ENCODE measurements around the gene MAGI3.

Gene MAGI3

DNA sequence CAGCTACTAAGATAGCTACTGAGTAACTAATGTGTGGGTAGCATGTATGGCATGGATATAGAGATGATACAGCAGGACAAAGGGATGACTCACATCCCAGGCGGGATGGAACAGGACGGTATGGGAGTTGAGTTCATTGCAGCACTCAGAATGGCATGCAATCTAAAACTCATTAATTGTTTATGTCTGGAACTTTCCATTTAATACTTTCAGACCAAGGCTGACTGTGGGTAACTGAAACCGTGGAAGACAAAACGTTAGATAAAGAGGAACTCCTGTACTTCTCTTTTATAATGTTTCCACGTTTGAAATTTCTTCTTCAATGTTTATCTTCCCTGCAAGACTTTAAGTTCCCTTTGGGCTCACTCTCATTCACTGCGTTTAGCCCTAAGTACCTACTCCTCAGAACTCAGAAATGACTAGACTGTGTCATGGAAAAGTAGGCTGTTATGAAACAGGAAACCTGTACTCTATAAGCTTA, 151.9 kb downstream of the MAGI3 start:
- TF ChIP-seq GATA2 (IDR thresholded peaks at IDR 0.05; ENCODE audit: low read depth, low read length): no peak
- no peak for TF ChIP-seq GATA3 (IDR thresholded peaks at IDR 0.05; ENCODE audit: low read depth, low read length)

DNA sequence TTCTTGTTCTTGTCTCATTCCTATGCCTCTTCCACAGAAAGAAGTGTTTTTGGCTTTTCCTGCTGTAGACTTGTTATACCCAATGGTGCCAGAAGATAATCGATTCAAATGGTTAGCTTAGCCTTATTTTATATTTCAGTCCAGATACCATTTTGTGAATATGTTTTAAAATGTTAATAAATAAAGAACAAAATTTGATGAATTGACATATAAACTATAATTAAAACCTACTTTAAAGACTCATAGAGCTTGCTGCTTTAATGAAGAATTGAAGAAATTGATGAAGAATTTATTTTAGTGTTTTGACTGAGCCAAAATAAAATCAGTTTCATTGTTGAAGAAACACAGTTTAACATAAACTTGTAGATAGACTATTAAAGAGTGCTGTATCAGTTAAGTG, 152.8 kb downstream of the MAGI3 start:
- TF ChIP-seq GATA2 (IDR thresholded peaks at IDR 0.05; ENCODE audit: low read depth, low read length) (no peak), GATA3 (IDR thresholded peaks at IDR 0.05; ENCODE audit: low read depth, low read length) (no peak)

DNA sequence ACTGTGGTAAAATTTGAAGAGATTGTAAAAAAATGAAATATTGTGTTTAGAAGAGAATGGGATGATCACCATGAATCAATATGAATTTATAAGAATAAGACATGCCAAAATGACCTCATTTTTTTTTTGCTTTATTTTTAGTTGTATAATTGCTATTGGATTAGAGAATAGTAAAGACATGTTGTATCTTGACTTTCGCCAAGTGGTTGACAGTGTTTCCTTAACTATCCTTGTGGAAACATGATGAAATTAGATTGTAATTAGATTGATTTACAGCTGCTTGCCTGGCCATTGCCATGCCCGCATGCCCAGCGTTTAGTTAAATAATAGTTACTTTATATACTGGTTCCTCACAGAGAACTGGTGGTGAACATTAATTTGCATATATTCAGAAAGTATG, 154.9 kb downstream of the MAGI3 start:
- TF ChIP-seq GATA2 (IDR thresholded peaks at IDR 0.05; ENCODE audit: low read depth, low read length): no peak
- TF ChIP-seq GATA3 (IDR thresholded peaks at IDR 0.05; ENCODE audit: low read depth, low read length): no peak

DNA sequence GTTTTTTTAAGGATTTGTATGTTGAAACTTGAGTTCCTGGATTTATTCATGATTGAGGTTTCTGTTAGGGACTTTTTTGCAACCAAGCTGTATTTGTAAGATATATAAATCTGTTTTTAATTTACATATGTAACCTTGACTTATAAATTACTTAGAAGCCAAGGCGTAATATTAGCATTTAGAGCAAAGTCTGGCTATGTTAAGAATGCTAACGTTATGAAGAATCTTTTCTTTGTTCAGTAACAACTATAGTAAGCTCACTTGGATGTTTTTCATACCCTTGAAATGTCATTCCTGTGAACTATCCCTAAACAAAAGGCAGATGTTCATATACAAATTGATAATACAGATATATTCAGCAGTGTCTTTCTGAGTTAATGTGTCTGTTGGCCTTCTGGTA, 155.3 kb downstream of the MAGI3 start:
- TF ChIP-seq GATA3 (IDR thresholded peaks at IDR 0.05; ENCODE audit: low read depth, low read length) (no peak), GATA2 (IDR thresholded peaks at IDR 0.05; ENCODE audit: low read depth, low read length) (no peak)

DNA sequence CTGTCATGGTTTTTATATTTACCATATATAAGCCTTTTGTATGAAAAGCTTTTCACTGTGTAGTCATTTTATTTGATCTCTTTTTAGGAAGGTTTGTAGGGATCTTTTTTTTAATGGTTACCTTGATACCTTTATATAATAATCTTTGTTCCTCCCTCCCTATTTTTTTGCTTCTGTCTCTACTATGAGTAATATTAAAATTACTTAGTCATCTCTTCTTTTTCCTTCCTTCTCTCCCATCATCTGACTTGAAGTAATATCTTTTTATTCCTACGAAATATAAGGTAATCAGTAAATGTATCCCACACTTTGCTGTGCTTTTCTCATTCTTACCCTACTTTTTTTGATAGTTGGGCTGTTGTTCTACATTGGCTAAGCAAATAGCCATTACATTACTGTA, 161.4 kb downstream of the MAGI3 start:
- no peak for TF ChIP-seq GATA3 (IDR thresholded peaks at IDR 0.05; ENCODE audit: low read depth, low read length)
- TF ChIP-seq GATA2 (IDR thresholded peaks at IDR 0.05; ENCODE audit: low read depth, low read length): no peak

DNA sequence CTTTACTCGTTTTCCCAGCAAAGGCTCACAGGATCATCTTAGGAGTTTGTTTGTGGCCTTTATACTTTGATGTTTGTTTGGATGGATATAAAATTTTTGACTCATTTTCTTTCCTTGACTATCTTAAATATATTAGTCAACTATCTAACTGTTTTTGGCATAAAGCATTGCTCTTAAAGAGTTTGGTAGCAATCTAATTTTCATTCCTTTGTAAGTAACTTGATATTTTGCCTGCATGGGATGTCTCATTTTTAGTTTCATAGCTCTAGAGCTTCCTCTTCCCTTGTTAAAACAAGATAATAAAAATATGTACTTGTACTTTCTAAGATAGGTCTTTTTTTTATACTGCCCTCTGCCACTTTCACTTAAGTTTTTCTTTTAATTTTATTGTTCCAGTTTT, 161.9 kb downstream of the MAGI3 start:
- TF ChIP-seq GATA2 (IDR thresholded peaks at IDR 0.05; ENCODE audit: low read depth, low read length) (no peak), GATA3 (IDR thresholded peaks at IDR 0.05; ENCODE audit: low read depth, low read length) (no peak)

DNA sequence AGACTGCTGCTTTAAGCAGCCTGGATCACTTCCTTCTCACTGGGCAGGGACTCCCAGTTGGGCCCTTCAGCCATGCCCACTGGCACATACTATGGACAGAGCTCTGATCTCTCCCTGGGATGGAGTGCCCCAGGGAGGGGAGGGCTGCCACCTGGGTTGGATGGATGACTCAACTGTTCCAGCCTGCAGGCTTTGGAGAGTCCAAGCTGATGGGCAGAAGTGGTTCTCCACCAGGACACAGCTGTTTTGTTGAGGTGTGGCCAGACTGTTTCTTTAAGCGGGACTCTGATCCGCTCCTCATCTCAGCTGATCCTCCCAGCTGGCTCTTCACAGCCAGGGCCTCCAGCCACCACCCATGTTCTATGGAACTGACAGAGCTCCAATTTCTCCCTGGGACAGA, 166.9 kb downstream of the MAGI3 start:
- TF ChIP-seq GATA3 (IDR thresholded peaks at IDR 0.05; ENCODE audit: low read depth, low read length): no peak
- no peak for TF ChIP-seq GATA2 (IDR thresholded peaks at IDR 0.05; ENCODE audit: low read depth, low read length)

DNA sequence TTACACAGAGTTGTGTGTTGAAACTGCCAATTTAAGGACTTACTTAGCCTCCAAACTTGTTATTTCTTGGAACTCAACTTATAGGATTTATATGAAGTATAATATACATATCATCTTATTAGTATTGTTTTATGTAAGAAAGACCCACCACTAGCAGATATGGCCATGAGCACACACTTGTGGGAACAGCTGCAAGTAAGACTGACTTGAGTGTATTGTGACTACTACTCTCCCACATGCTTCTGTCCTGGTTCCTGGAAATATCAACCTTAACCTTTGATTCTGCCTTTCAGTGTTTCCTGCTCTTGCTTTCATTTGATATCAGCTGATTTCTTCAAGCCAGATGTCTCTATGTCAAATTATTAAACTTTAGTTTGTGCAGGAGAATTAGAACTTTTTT, 175.3 kb downstream of the MAGI3 start:
- TF ChIP-seq GATA3 (IDR thresholded peaks at IDR 0.05; ENCODE audit: low read depth, low read length) (no peak), GATA2 (IDR thresholded peaks at IDR 0.05; ENCODE audit: low read depth, low read length) (no peak)

DNA sequence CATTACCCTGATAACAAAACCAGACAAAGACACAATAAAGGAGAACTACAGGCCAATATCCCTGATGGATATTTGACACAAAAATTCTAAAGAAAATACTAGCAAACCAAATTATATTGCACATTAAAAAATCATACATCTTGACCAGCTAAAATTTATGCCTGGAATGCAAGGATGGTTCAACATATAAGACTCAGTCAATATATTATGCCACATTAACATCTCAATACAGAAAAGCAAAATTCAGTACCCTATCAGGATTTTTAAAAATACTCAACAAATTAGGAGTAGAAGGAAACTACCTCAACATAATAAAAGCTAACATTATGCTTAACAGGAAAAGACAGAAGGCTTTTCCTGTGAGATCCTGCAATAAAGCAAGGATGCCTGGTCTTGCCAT, 177.1 kb downstream of the MAGI3 start:
- no peak for TF ChIP-seq GATA2 (IDR thresholded peaks at IDR 0.05; ENCODE audit: low read depth, low read length)
- no peak for TF ChIP-seq GATA3 (IDR thresholded peaks at IDR 0.05; ENCODE audit: low read depth, low read length)

DNA sequence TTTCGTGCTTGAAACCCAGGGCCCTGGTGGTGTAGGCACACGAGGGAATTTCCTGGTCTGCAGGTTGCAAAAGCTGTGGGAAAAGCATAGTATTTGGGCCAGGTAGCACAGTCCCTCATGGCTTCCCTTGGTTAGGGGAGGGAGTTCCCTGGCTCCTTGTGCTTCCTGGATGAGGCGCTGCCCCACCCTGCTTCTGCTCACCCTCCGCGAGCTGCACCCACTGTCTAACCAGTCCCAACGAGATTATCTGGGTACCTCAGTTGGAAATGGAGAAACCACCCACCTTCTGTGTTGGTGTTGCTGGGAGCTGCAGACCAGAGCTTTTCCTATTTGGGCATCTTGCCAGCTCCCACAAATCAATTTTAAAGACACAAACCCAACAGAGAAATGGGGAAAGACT, 186.0 kb downstream of the MAGI3 start:
- no peak for TF ChIP-seq GATA3 (IDR thresholded peaks at IDR 0.05; ENCODE audit: low read depth, low read length)
- no peak for TF ChIP-seq GATA2 (IDR thresholded peaks at IDR 0.05; ENCODE audit: low read depth, low read length)

DNA sequence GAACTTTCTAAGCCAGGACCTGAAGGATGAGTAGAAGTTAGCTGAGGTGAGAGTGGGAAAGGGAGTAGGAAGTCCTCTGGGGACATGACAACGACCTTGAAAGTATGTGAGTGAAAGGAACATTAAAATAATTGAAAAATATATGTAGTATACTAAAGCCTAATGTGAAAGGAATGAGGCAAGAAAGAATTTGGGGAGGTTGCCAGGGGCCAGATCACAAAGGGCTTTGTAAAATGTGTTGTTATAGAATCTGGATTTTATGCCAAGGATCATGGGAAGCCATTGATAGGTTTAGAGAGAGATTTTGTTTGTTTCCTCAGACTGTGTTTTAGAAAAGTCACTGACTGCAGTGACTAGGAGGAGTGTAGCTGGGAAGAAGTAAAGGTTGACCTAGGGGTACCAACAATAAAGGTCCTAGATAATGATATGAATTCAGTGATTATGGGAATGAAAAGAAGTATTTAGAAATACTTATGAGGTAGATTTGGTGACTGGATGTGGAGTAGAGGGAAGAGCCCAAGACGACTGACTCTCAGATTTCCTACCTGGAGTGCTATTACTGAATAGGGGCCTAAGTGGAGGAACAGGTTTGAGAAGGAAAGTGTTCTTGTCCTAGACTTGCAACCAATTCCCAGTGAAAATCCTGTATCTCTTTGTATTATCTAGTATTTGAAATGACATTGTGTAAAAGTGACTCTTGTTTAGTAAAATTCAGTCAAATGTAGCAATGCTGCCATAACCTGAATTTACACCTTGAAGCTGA, 189.1 kb downstream of the MAGI3 start:
- no peak for TF ChIP-seq GATA2 (IDR thresholded peaks at IDR 0.05; ENCODE audit: low read depth, low read length)
- TF ChIP-seq GATA3 (IDR thresholded peaks at IDR 0.05; ENCODE audit: low read depth, low read length): no peak

DNA sequence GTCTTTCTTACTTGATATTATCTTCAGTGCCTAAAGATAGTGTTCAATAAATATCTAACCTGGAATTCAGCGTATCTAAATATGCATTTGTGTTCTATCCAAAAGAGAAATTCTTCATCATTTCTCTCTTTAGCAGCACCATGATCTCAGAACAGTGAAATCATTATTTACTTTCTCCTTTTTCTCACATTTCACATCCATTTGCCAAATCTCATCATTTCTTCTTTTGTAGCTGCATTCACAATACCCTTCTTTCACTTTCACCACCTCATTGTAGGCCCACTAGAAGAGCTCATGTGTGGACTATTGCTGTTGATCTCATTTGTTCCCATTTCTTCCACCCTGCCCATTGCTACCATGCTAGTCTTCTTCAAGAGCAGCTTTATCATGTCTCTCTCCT, 191.0 kb downstream of the MAGI3 start:
- TF ChIP-seq GATA3 (IDR thresholded peaks at IDR 0.05; ENCODE audit: low read depth, low read length) (no peak), GATA2 (IDR thresholded peaks at IDR 0.05; ENCODE audit: low read depth, low read length) (no peak)

DNA sequence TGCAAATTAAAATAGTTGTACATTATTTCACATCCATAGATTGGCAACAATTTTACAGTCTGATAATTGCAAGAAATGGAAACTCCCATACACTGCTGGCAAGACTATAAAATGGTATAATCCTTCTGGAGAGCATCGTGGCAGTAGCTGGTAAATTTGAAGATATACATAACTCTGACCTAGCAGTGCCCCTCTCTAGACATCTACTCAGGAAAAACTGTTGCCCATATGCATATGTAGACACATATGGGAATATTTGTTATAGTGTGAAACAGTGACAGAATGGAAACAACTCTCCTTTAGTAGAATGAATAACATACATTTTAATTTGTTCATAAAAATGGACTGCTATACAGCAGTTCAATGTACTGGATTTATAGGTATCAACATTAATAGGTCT, 191.8 kb downstream of the MAGI3 start:
- no peak for TF ChIP-seq GATA3 (IDR thresholded peaks at IDR 0.05; ENCODE audit: low read depth, low read length)
- no peak for TF ChIP-seq GATA2 (IDR thresholded peaks at IDR 0.05; ENCODE audit: low read depth, low read length)

DNA sequence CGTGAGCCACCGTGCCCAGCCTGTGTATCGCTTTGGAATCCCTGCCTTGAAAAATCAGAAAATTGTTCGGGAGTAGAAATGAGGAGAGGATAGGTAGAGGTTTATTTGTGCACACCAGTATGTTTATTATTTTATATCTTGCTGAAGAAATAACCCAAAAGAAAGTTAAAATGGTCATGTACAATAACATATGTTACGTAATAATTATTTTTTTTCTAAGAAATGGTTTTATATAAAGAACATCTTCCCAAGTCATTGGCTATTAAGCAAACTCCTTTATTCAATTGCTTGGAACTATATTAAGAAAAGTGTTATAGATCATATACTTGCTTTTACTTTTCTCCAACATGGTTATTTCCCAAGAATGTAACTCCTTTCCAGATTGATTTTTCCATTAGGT, 197.2 kb downstream of the MAGI3 start:
- no peak for TF ChIP-seq GATA3 (IDR thresholded peaks at IDR 0.05; ENCODE audit: low read depth, low read length)
- TF ChIP-seq GATA2 (IDR thresholded peaks at IDR 0.05; ENCODE audit: low read depth, low read length): no peak

DNA sequence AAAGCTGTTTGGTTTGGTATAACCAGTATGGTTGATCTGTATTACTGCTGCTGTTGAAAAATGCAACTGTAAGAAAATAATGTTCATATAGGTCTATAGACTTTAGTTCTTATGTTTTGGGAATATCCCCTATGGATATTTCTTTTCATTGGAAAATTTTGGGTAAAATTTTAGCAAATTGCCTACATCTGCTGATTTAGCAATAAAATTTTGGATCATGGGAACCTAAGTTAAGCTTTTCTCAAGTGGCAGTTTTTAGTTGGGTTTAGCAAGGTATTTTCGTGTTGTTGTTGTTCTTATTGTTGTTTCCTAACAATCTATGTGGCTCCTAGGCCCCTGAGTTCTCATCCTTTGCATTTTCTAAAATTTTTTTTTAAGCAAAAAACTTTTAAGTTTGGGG, 201.9 kb downstream of the MAGI3 start:
- TF ChIP-seq GATA2 (IDR thresholded peaks at IDR 0.05; ENCODE audit: low read depth, low read length): no peak
- no peak for TF ChIP-seq GATA3 (IDR thresholded peaks at IDR 0.05; ENCODE audit: low read depth, low read length)
